DOHH2 (cell line): ENCODE measurements around the gene APBA2.

ENCODE experiments used
- H3F3A ChIP-seq: fragments of 200-600 bp; sonication (generic), shearing (Covaris generic); 2 replicates; pipeline ENCODE4 v1.6.0; 2016; ENCODE audit warnings: antibody characterized with exemption, mild to moderate bottlenecking; ENCODE audit not compliant: control insufficient read depth, insufficient read depth
- H3K27ac ChIP-seq: fragments of 200-600 bp; sonication (generic); 2 replicates; pipeline ENCODE4 v1.5.1; 2014; ENCODE audit warnings: low read depth, mild to moderate bottlenecking, low read length, moderate library complexity
- H3K27me3 ChIP-seq: fragments of 200-600 bp; sonication (generic); 2 replicates; pipeline ENCODE4 v1.6.1; 2014; ENCODE audit warnings: mild to moderate bottlenecking, low read length, mixed read lengths; ENCODE audit not compliant: control insufficient read depth
- H3K36me3 ChIP-seq: fragments of 200-600 bp; sonication (generic); 2 replicates; pipeline ENCODE4 v1.6.1; 2014; ENCODE audit warnings: mild to moderate bottlenecking, low read length, moderate library complexity, mixed read lengths; ENCODE audit not compliant: control insufficient read depth
- H3K4me1 ChIP-seq: fragments of 200-600 bp; sonication (generic); 2 replicates; pipeline ENCODE4 v1.6.1; 2014; ENCODE audit warnings: mild to moderate bottlenecking, low read length, mixed read lengths; ENCODE audit not compliant: control insufficient read depth
- H3K4me2 ChIP-seq: fragments of 200-600 bp; sonication (generic); 2 replicates; pipeline ENCODE4 v1.6.0; 2014; ENCODE audit warnings: mild to moderate bottlenecking, low read length, moderate library complexity
- H3K4me3 ChIP-seq: fragments of 200-600 bp; sonication (generic); 2 replicates; pipeline ENCODE4 v1.5.1; 2014; ENCODE audit warnings: mild to moderate bottlenecking, low read length, mixed read lengths
- H3K79me2 ChIP-seq: fragments of 200-600 bp; sonication (generic); 2 replicates; pipeline ENCODE4 v1.6.1; 2014; ENCODE audit warnings: mild to moderate bottlenecking, low read length, mixed read lengths; ENCODE audit not compliant: control insufficient read depth
- H3K9me2 ChIP-seq: fragments of 200-600 bp; sonication (generic); replicated peaks from 2 replicates; pipeline ENCODE4 v1.6.1; 2014; ENCODE audit warnings: mild to moderate bottlenecking, low read length, mixed read lengths; ENCODE audit not compliant: control insufficient read depth
- H3K9me3 ChIP-seq: fragments of 200-600 bp; sonication (generic); 2 replicates; pipeline ENCODE4 v1.6.1; 2014; ENCODE audit warnings: antibody characterized with exemption, low read length, mixed read lengths; ENCODE audit not compliant: control insufficient read depth, insufficient read depth
- H4K20me1 ChIP-seq: fragments of 200-600 bp; sonication (generic); 2 replicates; pipeline ENCODE4 v1.6.0; 2014; ENCODE audit warnings: low read depth, mild to moderate bottlenecking, antibody characterized with exemption, low read length, moderate library complexity; ENCODE audit not compliant: control insufficient read depth, insufficient read depth
- EZH2phosphoT487 ChIP-seq: fragments of 200-600 bp; sonication (generic); IDR thresholded peaks from 2 replicates; pipeline ENCODE4 v1.6.1; 2017; ENCODE audit warnings: borderline replicate concordance, mild to moderate bottlenecking, antibody characterized with exemption, low read length, moderate library complexity, mixed read lengths
- TF ChIP-seq, protein P1 (sequence below): fragments of 200-600 bp; sonication (generic); IDR thresholded peaks from one replicate; pipeline ENCODE4 v1.5.1; 2014; ENCODE audit warnings: antibody characterized with exemption, mild to moderate bottlenecking, low read depth, low read length; ENCODE audit not compliant: poor library complexity, severe bottlenecking

The APBA2 gene

GRCh38 chr15:28876845-28877185 is 9.0 kb upstream of the APBA2 start:
- Histone ChIP-seq H3K9me2 (no peaks in the 10 kb centered on the region), H3K27ac (no peak overlapping the region), H3K4me2 (no peak overlapping the region), H4K20me1 (no peaks in the 10 kb centered on the region), H3K4me3 (no peak overlapping the region), H3K36me3 (no peaks in the 10 kb centered on the region), H3K4me1 (no peaks in the 10 kb centered on the region), H3K79me2 (no peaks in the 10 kb centered on the region), H3K9me3 (no peaks in the 10 kb centered on the region), H3F3A (no peaks in the 10 kb centered on the region), H3K27me3 (no peaks in the 10 kb centered on the region)
- no peak for TF ChIP-seq EZH2phosphoT487
- TF ChIP-seq, protein P1, sequence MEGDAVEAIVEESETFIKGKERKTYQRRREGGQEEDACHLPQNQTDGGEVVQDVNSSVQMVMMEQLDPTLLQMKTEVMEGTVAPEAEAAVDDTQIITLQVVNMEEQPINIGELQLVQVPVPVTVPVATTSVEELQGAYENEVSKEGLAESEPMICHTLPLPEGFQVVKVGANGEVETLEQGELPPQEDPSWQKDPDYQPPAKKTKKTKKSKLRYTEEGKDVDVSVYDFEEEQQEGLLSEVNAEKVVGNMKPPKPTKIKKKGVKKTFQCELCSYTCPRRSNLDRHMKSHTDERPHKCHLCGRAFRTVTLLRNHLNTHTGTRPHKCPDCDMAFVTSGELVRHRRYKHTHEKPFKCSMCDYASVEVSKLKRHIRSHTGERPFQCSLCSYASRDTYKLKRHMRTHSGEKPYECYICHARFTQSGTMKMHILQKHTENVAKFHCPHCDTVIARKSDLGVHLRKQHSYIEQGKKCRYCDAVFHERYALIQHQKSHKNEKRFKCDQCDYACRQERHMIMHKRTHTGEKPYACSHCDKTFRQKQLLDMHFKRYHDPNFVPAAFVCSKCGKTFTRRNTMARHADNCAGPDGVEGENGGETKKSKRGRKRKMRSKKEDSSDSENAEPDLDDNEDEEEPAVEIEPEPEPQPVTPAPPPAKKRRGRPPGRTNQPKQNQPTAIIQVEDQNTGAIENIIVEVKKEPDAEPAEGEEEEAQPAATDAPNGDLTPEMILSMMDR, result no peak

GRCh38 chr15:28878209-28878608 is 7.6 kb upstream of the APBA2 start:
- no peaks in the 10 kb centered on the region for H3K4me1 ChIP-seq
- no peaks in the 10 kb centered on the region for H3K9me2 ChIP-seq
- H3F3A ChIP-seq, result no peaks in the 10 kb centered on the region
- no peaks in the 10 kb centered on the region for H3K9me3 ChIP-seq
- no peak for TF ChIP-seq EZH2phosphoT487
- TF ChIP-seq, protein P1, result no peak
- no peaks in the 10 kb centered on the region for H3K79me2 ChIP-seq
- no peaks in the 10 kb centered on the region for H4K20me1 ChIP-seq
- H3K4me2 ChIP-seq, result no peak overlapping the region
- no peak overlapping the region for H3K4me3 ChIP-seq
- no peaks in the 10 kb centered on the region for H3K36me3 ChIP-seq
- H3K27ac ChIP-seq, result no peak overlapping the region
- H3K27me3 ChIP-seq, result no peaks in the 10 kb centered on the region

DNA sequence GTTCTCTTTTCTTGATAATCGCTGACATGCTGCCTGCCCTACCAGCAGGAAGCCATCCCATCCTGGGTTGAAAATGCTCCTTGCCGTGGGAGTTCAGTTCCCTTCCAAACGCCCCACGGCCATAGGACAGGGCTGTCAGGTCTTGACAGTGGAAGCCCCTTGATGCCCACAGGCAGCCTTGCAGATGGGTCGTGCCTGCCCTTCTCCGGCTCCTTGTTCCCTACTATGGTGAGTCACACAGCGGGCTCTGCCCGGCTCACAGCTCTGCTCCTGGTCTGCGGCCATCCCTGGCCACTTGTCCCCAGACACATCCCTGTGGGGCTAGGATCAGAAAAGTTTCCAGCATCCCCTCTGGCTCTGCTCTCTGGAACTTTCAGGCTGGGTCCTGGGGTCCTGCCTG is 6.2 kb upstream of the APBA2 start:
- no peaks in the 10 kb centered on the region for H3K27me3 ChIP-seq
- TF ChIP-seq, protein P1, result no peak
- no peak for TF ChIP-seq EZH2phosphoT487
- no peak overlapping the region for H3K4me3 ChIP-seq

DNA sequence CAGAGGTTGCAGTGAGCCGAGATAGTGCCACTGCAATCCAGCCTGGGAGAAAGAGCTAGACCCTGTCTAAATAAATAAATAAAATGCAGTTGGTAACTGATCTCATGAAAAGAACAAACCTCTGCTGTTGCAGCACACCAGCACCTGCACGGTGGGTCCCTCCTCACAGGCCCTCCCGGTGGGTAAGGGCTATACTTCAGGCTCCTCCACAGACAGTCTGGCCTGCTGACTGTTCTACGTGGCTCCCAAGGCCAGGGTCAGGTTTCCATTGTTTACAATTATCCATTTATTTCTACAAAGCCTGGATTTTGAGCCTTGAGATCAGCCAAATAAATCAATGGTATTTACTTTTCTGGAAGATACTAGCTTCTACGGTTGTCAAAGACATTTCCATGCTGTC is 5.1 kb upstream of the APBA2 start:
- no peaks in the 10 kb centered on the region for H3K27me3 ChIP-seq
- H3K79me2 ChIP-seq, result no peaks in the 10 kb centered on the region
- H3F3A ChIP-seq, result no peaks in the 10 kb centered on the region
- no peak overlapping the region for H3K4me2 ChIP-seq
- H3K9me2 ChIP-seq, result no peaks in the 10 kb centered on the region
- no peaks in the 10 kb centered on the region for H3K36me3 ChIP-seq
- no peak overlapping the region for H3K4me3 ChIP-seq
- no peak overlapping the region for H3K27ac ChIP-seq
- no peaks in the 10 kb centered on the region for H4K20me1 ChIP-seq
- no peaks in the 10 kb centered on the region for H3K4me1 ChIP-seq
- TF ChIP-seq, protein P1, result no peak
- TF ChIP-seq EZH2phosphoT487, result no peak
- H3K9me3 ChIP-seq, result no peaks in the 10 kb centered on the region

More for the DNA sequence above, 6.2 kb upstream of the APBA2 start:
- Histone ChIP-seq H3K36me3 (no peaks in the 10 kb centered on the region), H3K79me2 (no peaks in the 10 kb centered on the region), H4K20me1 (no peaks in the 10 kb centered on the region), H3K9me3 (no peaks in the 10 kb centered on the region), H3F3A (no peaks in the 10 kb centered on the region), H3K4me1 (no peaks in the 10 kb centered on the region), H3K4me2 (no peak overlapping the region), H3K9me2 (no peaks in the 10 kb centered on the region), H3K27ac (no peak overlapping the region)
